ENCODE data around the gene EVC. TPM values are rescaled to one million over a fixed set of nuclear protein-coding genes. Genes with fewer than 3 reads are reported as not detected.
"Not testable (repeated sequence)": the region's sequence is repeated elsewhere in the genome, so short reads cannot be mapped to it uniquely, and the experiment has no call there.

The EVC gene
- total RNA-seq, 2 experiments from 2014 or later, result 0.17 TPM; not detected in 1

- no peak for DNase-seq
- peaks cover 2% of the 10 kb centered on the region for H3K27me3 Mint-ChIP-seq (ENCODE audit: low read depth)
- H3K27ac Mint-ChIP-seq, result no peak overlapping the region
- intact Hi-C loops (cut with micrococcal nuclease), result no loop called here
- no peaks in the 10 kb centered on the region for H3K36me3 Mint-ChIP-seq (ENCODE audit: low read depth)
- CTCF ChIA-PET, result no interaction called here
- H3K9me3 Mint-ChIP-seq, result peaks cover 6% of the 10 kb centered on the region
- no peaks in the 10 kb centered on the region for H3K4me1 Mint-ChIP-seq (ENCODE audit: low read depth)
- no peak overlapping the region for H3K4me3 Mint-ChIP-seq
These were observed 10.9 kb downstream of the EVC start for GRCh38 chr4:5721923-5722322.

GRCh38 chr4:5722328-5722727 is 11.3 kb downstream of the EVC start:
- no peak for DNase-seq
- peaks cover 2% of the 10 kb centered on the region for H3K27me3 Mint-ChIP-seq (ENCODE audit: low read depth)
- intact Hi-C loops (cut with micrococcal nuclease), result no loop called here
- no peaks in the 10 kb centered on the region for H3K4me1 Mint-ChIP-seq (ENCODE audit: low read depth)
- CTCF ChIA-PET, result no interaction called here
- no peak overlapping the region for H3K4me3 Mint-ChIP-seq
- H3K27ac Mint-ChIP-seq, result no peak overlapping the region
- peaks cover 2% of the 10 kb centered on the region for H3K9me3 Mint-ChIP-seq
- H3K36me3 Mint-ChIP-seq (ENCODE audit: low read depth), result no peaks in the 10 kb centered on the region

- no peak for DNase-seq
- Mint-ChIP-seq H3K27me3 (ENCODE audit: low read depth) (no peaks in the 10 kb centered on the region), H3K4me1 (ENCODE audit: low read depth) (no peaks in the 10 kb centered on the region), H3K36me3 (ENCODE audit: low read depth) (no peaks in the 10 kb centered on the region), H3K27ac (no peak overlapping the region), H3K9me3 (peaks cover 2% of the 10 kb centered on the region), H3K4me3 (no peak overlapping the region)
- CTCF ChIA-PET, result interaction anchor here (0.7 kb wide), 1 partner anchor 773 kb away, joined by 4 read pairs; no protein-coding TSS in a partner anchor
- intact Hi-C loops (cut with micrococcal nuclease), result no loop called here
These were observed 13.4 kb downstream of the EVC start for GRCh38 chr4:5724377-5724776.

GRCh38 chr4:5728412-5728811 is 17.4 kb downstream of the EVC start:
- CTCF ChIA-PET; H3K27ac Mint-ChIP-seq; H3K36me3 Mint-ChIP-seq (ENCODE audit: low read depth); DNase-seq; H3K4me1 Mint-ChIP-seq (ENCODE audit: low read depth); H3K4me3 Mint-ChIP-seq; H3K27me3 Mint-ChIP-seq (ENCODE audit: low read depth); intact Hi-C loops (cut with micrococcal nuclease); H3K9me3 Mint-ChIP-seq: not testable (repeated sequence)

- Mint-ChIP-seq H3K36me3 (ENCODE audit: low read depth) (no peaks in the 10 kb centered on the region), H3K9me3 (no peaks in the 10 kb centered on the region), H3K4me1 (ENCODE audit: low read depth) (no peaks in the 10 kb centered on the region), H3K4me3 (no peak overlapping the region), H3K27me3 (ENCODE audit: low read depth) (no peaks in the 10 kb centered on the region), H3K27ac (no peak overlapping the region)
- no peak for DNase-seq
- intact Hi-C loops (cut with micrococcal nuclease), result no loop called here
- CTCF ChIA-PET, result no interaction called here
These were observed 19.4 kb downstream of the EVC start for GRCh38 chr4:5730436-5730835.

GRCh38 chr4:5730993-5731990 is 20.3 kb downstream of the EVC start:
- H3K27ac Mint-ChIP-seq, result no peak overlapping the region
- no peak for DNase-seq
- H3K9me3 Mint-ChIP-seq, result no peaks in the 10 kb centered on the region
- intact Hi-C loops (cut with micrococcal nuclease), result no loop called here
- H3K4me1 Mint-ChIP-seq (ENCODE audit: low read depth), result no peaks in the 10 kb centered on the region
- CTCF ChIA-PET, result no interaction called here
- no peak overlapping the region for H3K4me3 Mint-ChIP-seq
- no peaks in the 10 kb centered on the region for H3K36me3 Mint-ChIP-seq (ENCODE audit: low read depth)
- no peaks in the 10 kb centered on the region for H3K27me3 Mint-ChIP-seq (ENCODE audit: low read depth)

- CTCF ChIA-PET, result no interaction called here
- no peaks in the 10 kb centered on the region for H3K9me3 Mint-ChIP-seq
- H3K27ac Mint-ChIP-seq, result no peak overlapping the region
- DNase-seq, result no peak
- intact Hi-C loops (cut with micrococcal nuclease), result no loop called here
- H3K27me3 Mint-ChIP-seq (ENCODE audit: low read depth), result no peaks in the 10 kb centered on the region
- H3K36me3 Mint-ChIP-seq (ENCODE audit: low read depth), result no peaks in the 10 kb centered on the region
- no peak overlapping the region for H3K4me3 Mint-ChIP-seq
- no peaks in the 10 kb centered on the region for H3K4me1 Mint-ChIP-seq (ENCODE audit: low read depth)
These were observed 21.2 kb downstream of the EVC start for GRCh38 chr4:5732158-5732557.

GRCh38 chr4:5734853-5735252 is 23.9 kb downstream of the EVC start:
- CTCF ChIA-PET, result no interaction called here
- intact Hi-C loops (cut with micrococcal nuclease), result no loop called here
- H3K9me3 Mint-ChIP-seq, result no peaks in the 10 kb centered on the region

GRCh38 chr4:5735463-5735862 is 24.5 kb downstream of the EVC start:
- Mint-ChIP-seq H3K4me1 (ENCODE audit: low read depth) (no peaks in the 10 kb centered on the region), H3K27me3 (ENCODE audit: low read depth) (no peaks in the 10 kb centered on the region), H3K9me3 (no peaks in the 10 kb centered on the region), H3K4me3 (no peak overlapping the region), H3K36me3 (ENCODE audit: low read depth) (no peaks in the 10 kb centered on the region), H3K27ac (no peak overlapping the region)
- DNase-seq, result no peak
- intact Hi-C loops (cut with micrococcal nuclease), result no loop called here
- CTCF ChIA-PET, result no interaction called here

More at GRCh38 chr4:5734853-5735252, 23.9 kb downstream of the EVC start:
- H3K27me3 Mint-ChIP-seq (ENCODE audit: low read depth), result no peaks in the 10 kb centered on the region
- no peak overlapping the region for H3K27ac Mint-ChIP-seq
- no peak for DNase-seq
- no peak overlapping the region for H3K4me3 Mint-ChIP-seq
- H3K36me3 Mint-ChIP-seq (ENCODE audit: low read depth), result no peaks in the 10 kb centered on the region
- no peaks in the 10 kb centered on the region for H3K4me1 Mint-ChIP-seq (ENCODE audit: low read depth)

GRCh38 chr4:5738061-5738460 is 27.1 kb downstream of the EVC start:
- Mint-ChIP-seq H3K27ac (no peak overlapping the region), H3K27me3 (ENCODE audit: low read depth) (no peaks in the 10 kb centered on the region), H3K4me3 (no peak overlapping the region), H3K9me3 (no peaks in the 10 kb centered on the region), H3K4me1 (ENCODE audit: low read depth) (no peaks in the 10 kb centered on the region), H3K36me3 (ENCODE audit: low read depth) (no peaks in the 10 kb centered on the region)
- CTCF ChIA-PET, result no interaction called here
- DNase-seq, result no peak
- intact Hi-C loops (cut with micrococcal nuclease), result no loop called here

- Mint-ChIP-seq H3K27ac (no peak overlapping the region), H3K27me3 (ENCODE audit: low read depth) (no peaks in the 10 kb centered on the region), H3K4me1 (ENCODE audit: low read depth) (no peaks in the 10 kb centered on the region), H3K4me3 (no peak overlapping the region), H3K9me3 (no peaks in the 10 kb centered on the region), H3K36me3 (ENCODE audit: low read depth) (no peaks in the 10 kb centered on the region)
- DNase-seq, result no peak
- CTCF ChIA-PET, result no interaction called here
- intact Hi-C loops (cut with micrococcal nuclease), result no loop called here
These were observed 31.4 kb downstream of the EVC start for GRCh38 chr4:5742388-5742787.

GRCh38 chr4:5742968-5743367 is 32.0 kb downstream of the EVC start:
- DNase-seq, result no peak
- H3K4me1 Mint-ChIP-seq (ENCODE audit: low read depth), result no peaks in the 10 kb centered on the region
- H3K9me3 Mint-ChIP-seq, result no peaks in the 10 kb centered on the region
- no peaks in the 10 kb centered on the region for H3K36me3 Mint-ChIP-seq (ENCODE audit: low read depth)
- H3K4me3 Mint-ChIP-seq, result no peak overlapping the region
- CTCF ChIA-PET, result no interaction called here
- H3K27ac Mint-ChIP-seq, result no peak overlapping the region
- no peaks in the 10 kb centered on the region for H3K27me3 Mint-ChIP-seq (ENCODE audit: low read depth)
- intact Hi-C loops (cut with micrococcal nuclease), result no loop called here

GRCh38 chr4:5746250-5746649 is 35.2 kb downstream of the EVC start:
- no peak overlapping the region for H3K27ac Mint-ChIP-seq
- DNase-seq, result no peak
- no peaks in the 10 kb centered on the region for H3K27me3 Mint-ChIP-seq (ENCODE audit: low read depth)
- CTCF ChIA-PET, result no interaction called here
- H3K4me3 Mint-ChIP-seq, result no peak overlapping the region
- no peaks in the 10 kb centered on the region for H3K36me3 Mint-ChIP-seq (ENCODE audit: low read depth)
- intact Hi-C loops (cut with micrococcal nuclease), result no loop called here
- no peaks in the 10 kb centered on the region for H3K9me3 Mint-ChIP-seq
- no peaks in the 10 kb centered on the region for H3K4me1 Mint-ChIP-seq (ENCODE audit: low read depth)

Data from activated naive CD4-positive, alpha-beta T cell treated with anti-CD3 and anti-CD28 coated beads for 36 hours (primary cell).